Heart left ventricle (tissue), 16 donors: ENCODE data around the gene TBKBP1. TPM values are rescaled to one million over a fixed set of nuclear protein-coding genes. Genes with fewer than 3 reads are reported as not detected.

Experiments
- ATAC-seq, 4 donors: fragments of 200-7000 bp; cut with Tn5 transposase; one replicate each; pipeline ENCODE4 v1.9.1; 2020 to 2022; ENCODE audit warnings: moderate library complexity in 4 of 4, mild to moderate bottlenecking in 3 of 4, moderate number of reproducible peaks in 1 of 4
- DNase-seq, 5 donors: peaks; one replicate each; pipeline ENCODE4 v3.0.0-alpha.2; 2020
- H3K27ac ChIP-seq, 12 donors: fragments of 200-600 bp; sonication (generic) in 4 of 12; one replicate each; pipeline versions ENCODE4 v1.5.0 to v1.8.0; 2016 to 2022; ENCODE audit warnings: mild to moderate bottlenecking in 2 of 12
- H3K27me3 ChIP-seq, 9 donors: fragments of 200-600 bp; sonication (generic) in 2 of 9; one replicate each; pipeline versions ENCODE4 v1.5.1 to v1.8.0; 2016 to 2022; ENCODE audit warnings: mild to moderate bottlenecking in 3 of 9
- H3K36me3 ChIP-seq, 9 donors: fragments of 200-600 bp; sonication (generic) in 2 of 9; one replicate each; pipeline versions ENCODE4 v1.5.0 to v1.8.0; 2018 to 2022; ENCODE audit warnings: mild to moderate bottlenecking in 2 of 9
- H3K4me1 ChIP-seq, 12 donors: fragments of 200-600 bp; sonication (generic) in 4 of 12; one replicate each; pipeline versions ENCODE4 v1.5.0 to v1.8.0; 2016 to 2022; ENCODE audit warnings: mild to moderate bottlenecking in 3 of 12
- H3K4me3 ChIP-seq, 12 donors: fragments of 200-600 bp; sonication (generic) in 4 of 12; one replicate each; pipeline versions ENCODE4 v1.5.0 to v1.8.0; 2017 to 2022; ENCODE audit warnings: mild to moderate bottlenecking in 9 of 12, moderate library complexity in 4 of 12
- H3K9me3 ChIP-seq, 12 donors: fragments of 200-600 bp; sonication (generic) in 4 of 12; one replicate each; pipeline versions ENCODE4 v1.5.0 to v1.8.0; 2016 to 2022; ENCODE audit warnings: mild to moderate bottlenecking in 1 of 12
- POLR2A ChIP-seq, 2 donors: fragments of 450-650 bp; IDR thresholded peaks; one replicate each; pipeline ENCODE4 v1.6.1; 2017; ENCODE audit warnings: antibody characterized with exemption in 2 of 2, mild to moderate bottlenecking in 2 of 2, moderate library complexity in 2 of 2
- WGBS, 4 donors: extraction: QIAGEN DNeasy Blood & Tissue Kit in 2 of 4; methylation state at CpG; one replicate each; pipeline versions ENCODE4 v1.1.5 to v1.1.7; 2013 to 2018; 5-methylcytosine and 5-hydroxymethylcytosine counted together
- intact Hi-C, 10 donors: fragments of 100-400 bp; cut with DNase I; formaldehyde crosslinking; loops; one replicate each; pipeline versions ENCODE4 v1.11.1 to v1.14.2; 2022
- polyA plus RNA-seq, 2 donors: library from polyadenylated mRNA; stranded (reverse); fragments of 200-250 nt; gene quantifications; one replicate each; pipeline ENCODE4 v1.2.3, GENCODE V29; 2013
- total RNA-seq, 9 donors: library from RNA; depleted of rRNA in 2 of 9; stranded (reverse); fragments of >200 nt in 2 of 9; fragmentation: NEBNext Ultra II Directional in 3 of 9; extraction: Animal tissue kit (Norgen Biotek cat#: 25700) in 3 of 9; gene quantifications; one replicate each; pipeline versions ENCODE4 v1.1.0 to v1.2.4, GENCODE V29; 2016 to 2023
- TF ChIP-seq, protein P1 (sequence below), 12 donors: fragments of 200-600 bp; sonication (generic) in 4 of 12; IDR thresholded peaks; one replicate each; pipeline versions ENCODE4 v1.5.0 to v1.8.0; 2018 to 2022; ENCODE audit warnings: antibody characterized with exemption in 12 of 12, mild to moderate bottlenecking in 5 of 12
- donor health status: ischemic (EF 13 %, LVEDD 7.1; RV severe dilation, severe dysfunction).
- donor health status: healthy with polysubstance abuse.
- donor health status: DM: no; HTN: yes; CAD: no.
- donor health status: DM: no; HTN: no; CAD: no.
- donor health status: ischemic (EF 25% LVEDD 6.9; RV normal size, moderate dysfunction).
- donor health status: ischemic (EF 25% LVEDD 5.7; RV mildly dilated, moderate dysfunction).
- donor health status: healthy.
- donor health status: DM: yes; HTN: yes; CAD: no.
- donor health status: ischemic (EF 35%, LVEDD 5.7; RV mildly dilated, moderate dysfunction).
- donor health status: nonischemic (EF 11% LVEDD 7.7; RV severe dilation, severe dysfunction).
- donor health status: DM: yes; HTN: yes; CAD: no.
- donor health status: PGD.
- donor health status: ischemic (EF 29% LVEDD 5.4; RV normal size, mild dysfunction).
- donor health status: nonischemic (EF 23%, LVEDD 6.1; RV moderate dilation, normal function).

TBKBP1 gene
- total and polyA plus RNA-seq, 11 donors: 11.3 to 24.8 (median 13.4) TPM

- 83 to 92% (median 86%) methylated on average over 7 of the region's 7 CpGs for WGBS, 4 donors
- TF ChIP-seq POLR2A (IDR thresholded peaks at IDR 0.05): no peak
- TF ChIP-seq, protein P1, sequence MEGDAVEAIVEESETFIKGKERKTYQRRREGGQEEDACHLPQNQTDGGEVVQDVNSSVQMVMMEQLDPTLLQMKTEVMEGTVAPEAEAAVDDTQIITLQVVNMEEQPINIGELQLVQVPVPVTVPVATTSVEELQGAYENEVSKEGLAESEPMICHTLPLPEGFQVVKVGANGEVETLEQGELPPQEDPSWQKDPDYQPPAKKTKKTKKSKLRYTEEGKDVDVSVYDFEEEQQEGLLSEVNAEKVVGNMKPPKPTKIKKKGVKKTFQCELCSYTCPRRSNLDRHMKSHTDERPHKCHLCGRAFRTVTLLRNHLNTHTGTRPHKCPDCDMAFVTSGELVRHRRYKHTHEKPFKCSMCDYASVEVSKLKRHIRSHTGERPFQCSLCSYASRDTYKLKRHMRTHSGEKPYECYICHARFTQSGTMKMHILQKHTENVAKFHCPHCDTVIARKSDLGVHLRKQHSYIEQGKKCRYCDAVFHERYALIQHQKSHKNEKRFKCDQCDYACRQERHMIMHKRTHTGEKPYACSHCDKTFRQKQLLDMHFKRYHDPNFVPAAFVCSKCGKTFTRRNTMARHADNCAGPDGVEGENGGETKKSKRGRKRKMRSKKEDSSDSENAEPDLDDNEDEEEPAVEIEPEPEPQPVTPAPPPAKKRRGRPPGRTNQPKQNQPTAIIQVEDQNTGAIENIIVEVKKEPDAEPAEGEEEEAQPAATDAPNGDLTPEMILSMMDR (IDR thresholded peaks at IDR 0.05): no peak
- Histone ChIP-seq H3K4me1 (peaks cover 0 to 25% (median 4%) of the 10 kb centered on the region in 12 donors), H3K4me3 (no peak overlapping the region), H3K27ac (no peak overlapping the region), H3K27me3 (no peaks in the 10 kb centered on the region), H3K36me3 (peaks cover 0 to 56% (median 40%) of the 10 kb centered on the region in 9 donors), H3K9me3 (no peaks in the 10 kb centered on the region)
- ATAC-seq: no peak
- DNase-seq: no peak
- intact Hi-C loops: no loop called here
Measured at GRCh38 chr17:47686664-47687327, 7.2 kb upstream of the TBKBP1 start.

DNA sequence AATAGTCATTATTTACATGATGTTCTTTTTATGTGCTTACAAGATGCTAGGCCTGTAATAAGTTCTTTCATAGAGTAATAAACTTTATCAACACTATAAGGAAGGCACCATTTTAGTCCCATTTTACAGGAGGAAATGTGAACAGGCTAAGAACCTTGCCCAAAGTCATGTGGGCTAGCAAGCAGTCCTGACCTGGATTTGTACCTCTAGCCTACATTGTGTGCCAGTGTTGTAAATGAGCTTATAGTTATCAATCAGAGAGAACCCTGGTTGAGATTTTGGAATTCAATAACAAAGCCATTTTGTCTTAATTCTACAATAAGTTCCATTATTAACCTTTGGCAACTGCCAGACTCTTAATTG lies 6.7 kb upstream of the TBKBP1 start:
- DNase-seq: no peak
- no peak for TF ChIP-seq POLR2A (IDR thresholded peaks at IDR 0.05)
- TF ChIP-seq, protein P1 (IDR thresholded peaks at IDR 0.05): no peak
- H3K27ac ChIP-seq: no peak overlapping the region

GRCh38 chr17:47687748-47688147 lies 6.2 kb upstream of the TBKBP1 start:
- DNase-seq: no peak
- no peak overlapping the region for H3K4me3 ChIP-seq
- H3K27ac ChIP-seq: no peak overlapping the region
- H3K4me1 ChIP-seq: peaks cover 0 to 33% (median 6%) of the 10 kb centered on the region in 12 donors
- peaks cover 0 to 47% (median 30%) of the 10 kb centered on the region in 9 donors for H3K36me3 ChIP-seq
- 75 to 93% (median 83%) methylated on average over 1 of the region's 1 CpG for WGBS, 4 donors
- intact Hi-C loops: no loop called here
- no peaks in the 10 kb centered on the region for H3K9me3 ChIP-seq
- TF ChIP-seq, protein P1 (IDR thresholded peaks at IDR 0.05): no peak
- TF ChIP-seq POLR2A (IDR thresholded peaks at IDR 0.05): no peak
- no peaks in the 10 kb centered on the region for H3K27me3 ChIP-seq
- peak in 3 of 4 donors; percentile 25 to 47 (median 34) for ATAC-seq

More for the DNA sequence above, 6.7 kb upstream of the TBKBP1 start:
- H3K36me3 ChIP-seq: peaks cover 0 to 51% (median 35%) of the 10 kb centered on the region in 9 donors
- H3K9me3 ChIP-seq: no peaks in the 10 kb centered on the region
- H3K27me3 ChIP-seq: no peaks in the 10 kb centered on the region
- H3K4me3 ChIP-seq: no peak overlapping the region
- peaks cover 0 to 28% (median 4%) of the 10 kb centered on the region in 12 donors for H3K4me1 ChIP-seq
- intact Hi-C loops: no loop called here
- ATAC-seq: no peak

DNA sequence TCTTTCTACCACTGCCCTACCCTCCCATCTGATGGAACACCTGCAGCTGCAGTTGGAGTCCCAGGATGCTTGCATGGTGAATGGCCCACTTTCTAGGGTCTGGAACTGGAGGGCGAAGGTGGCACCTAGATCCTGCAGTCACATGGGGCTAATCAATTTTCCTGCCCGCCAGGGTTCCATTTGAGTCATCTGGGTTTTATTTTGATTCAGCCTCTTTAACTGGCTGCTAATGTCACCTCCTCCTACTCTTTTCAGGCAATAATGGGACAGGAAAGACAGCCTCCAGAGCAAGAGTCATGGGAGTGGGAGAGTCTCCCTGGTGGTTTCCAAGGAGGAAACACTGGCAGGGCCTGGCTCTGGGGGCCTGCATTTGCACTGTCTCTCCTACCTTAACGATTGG lies 3.8 kb upstream of the TBKBP1 start:
- H3K4me3 ChIP-seq: no peak overlapping the region
- intact Hi-C loops: loop anchor here in 3 of 10 donors (5.0 to 10.0 kb wide), 4 partner anchors 38 to 205 kb away; partner anchors contain the start of gene SP2 (in 1 of the 3)
- no peak for TF ChIP-seq POLR2A (IDR thresholded peaks at IDR 0.05)
- TF ChIP-seq, protein P1 (IDR thresholded peaks at IDR 0.05): no peak
- H3K9me3 ChIP-seq: no peaks in the 10 kb centered on the region
- no peak overlapping the region for H3K27ac ChIP-seq
- no peaks in the 10 kb centered on the region for H3K27me3 ChIP-seq
- 55 to 64% (median 58%) methylated on average over 3 of the region's 3 CpGs for WGBS, 4 donors
- DNase-seq (no peak), ATAC-seq (no peak)
- H3K36me3 ChIP-seq: peaks cover 0 to 23% (median 9%) of the 10 kb centered on the region in 9 donors
- peaks cover 0 to 43% (median 14%) of the 10 kb centered on the region in 12 donors for H3K4me1 ChIP-seq
